Measurements from ENCODE around the gene SUSD4. TPM values are rescaled to one million over a fixed set of nuclear protein-coding genes. Genes with fewer than 3 reads are reported as not detected.

SUSD4 gene
- total RNA-seq, 6 experiments from 2014 or later: 0.33 to 0.96 (median 0.70) TPM

DNA sequence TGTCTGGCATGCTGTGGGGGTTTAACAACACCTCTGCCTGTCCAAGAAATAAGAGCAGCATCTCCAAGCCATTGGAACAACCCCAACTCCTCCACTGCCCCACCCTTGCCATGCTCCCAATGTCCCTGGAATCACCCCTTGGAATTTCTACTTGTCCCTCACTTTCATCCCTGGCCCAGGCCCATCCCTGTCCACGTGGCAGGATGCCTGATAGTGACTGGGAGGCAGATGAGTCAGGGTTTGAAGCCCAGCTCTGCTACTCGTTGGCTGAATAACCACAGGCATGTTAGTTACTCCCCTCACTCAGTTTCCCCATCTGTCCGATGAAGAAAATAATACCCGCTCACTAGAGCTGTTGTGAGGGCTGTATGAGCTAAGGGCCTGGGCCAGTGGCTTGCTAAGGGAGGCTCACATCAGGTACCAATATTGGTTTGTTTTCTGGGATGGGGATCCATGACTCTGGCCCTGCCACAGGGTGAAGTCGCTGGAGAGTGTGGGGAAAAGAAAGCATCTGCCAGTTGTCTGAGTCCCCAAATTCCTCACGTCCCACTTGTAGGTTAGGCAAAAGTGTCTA, 121.5 kb downstream of the SUSD4 start:
- Mint-ChIP-seq H3K27ac (peak overlapping the region; percentile 55), H3K27me3 (ENCODE audit: insufficient read depth) (peaks cover 12% of the 10 kb centered on the region), H3K4me3 (no peak overlapping the region), H3K36me3 (ENCODE audit: low read depth) (no peaks in the 10 kb centered on the region), H3K9me3 (no peaks in the 10 kb centered on the region), H3K4me1 (ENCODE audit: low read depth) (peaks cover 16% of the 10 kb centered on the region)
- TF ChIP-seq, protein P1, sequence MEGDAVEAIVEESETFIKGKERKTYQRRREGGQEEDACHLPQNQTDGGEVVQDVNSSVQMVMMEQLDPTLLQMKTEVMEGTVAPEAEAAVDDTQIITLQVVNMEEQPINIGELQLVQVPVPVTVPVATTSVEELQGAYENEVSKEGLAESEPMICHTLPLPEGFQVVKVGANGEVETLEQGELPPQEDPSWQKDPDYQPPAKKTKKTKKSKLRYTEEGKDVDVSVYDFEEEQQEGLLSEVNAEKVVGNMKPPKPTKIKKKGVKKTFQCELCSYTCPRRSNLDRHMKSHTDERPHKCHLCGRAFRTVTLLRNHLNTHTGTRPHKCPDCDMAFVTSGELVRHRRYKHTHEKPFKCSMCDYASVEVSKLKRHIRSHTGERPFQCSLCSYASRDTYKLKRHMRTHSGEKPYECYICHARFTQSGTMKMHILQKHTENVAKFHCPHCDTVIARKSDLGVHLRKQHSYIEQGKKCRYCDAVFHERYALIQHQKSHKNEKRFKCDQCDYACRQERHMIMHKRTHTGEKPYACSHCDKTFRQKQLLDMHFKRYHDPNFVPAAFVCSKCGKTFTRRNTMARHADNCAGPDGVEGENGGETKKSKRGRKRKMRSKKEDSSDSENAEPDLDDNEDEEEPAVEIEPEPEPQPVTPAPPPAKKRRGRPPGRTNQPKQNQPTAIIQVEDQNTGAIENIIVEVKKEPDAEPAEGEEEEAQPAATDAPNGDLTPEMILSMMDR (IDR thresholded peaks at IDR 0.05): no peak
- DNase-seq: peak; percentile 27

DNA sequence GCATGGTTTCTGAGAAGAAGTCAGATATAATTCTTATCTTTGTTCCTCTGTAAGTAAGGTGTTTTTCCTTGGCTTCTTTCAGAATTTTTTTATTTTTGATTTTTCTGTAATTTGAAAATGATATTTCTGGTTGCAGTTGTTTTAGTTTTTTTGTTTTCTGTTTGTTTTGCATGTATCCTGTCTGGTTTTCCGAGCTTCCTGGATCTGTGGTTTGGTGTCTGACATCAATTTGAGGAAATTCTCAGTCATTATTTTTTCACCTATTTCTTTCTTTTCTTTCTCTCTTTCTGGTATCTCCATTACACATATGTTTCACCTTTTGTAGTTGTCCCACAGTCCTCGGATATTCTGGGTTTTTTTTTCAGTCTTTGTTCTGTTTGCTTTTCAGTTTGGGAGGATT, 123.9 kb downstream of the SUSD4 start:
- Mint-ChIP-seq H3K36me3 (ENCODE audit: low read depth) (0 out of 2 replicates have a peak, but pooled peaks cover 5% of the 10 kb centered on the region), H3K4me3 (no peak overlapping the region), H3K4me1 (ENCODE audit: low read depth) (peaks cover 16% of the 10 kb centered on the region), H3K27ac (no peak overlapping the region), H3K9me3 (no peaks in the 10 kb centered on the region), H3K27me3 (ENCODE audit: insufficient read depth) (no peaks in the 10 kb centered on the region)
- DNase-seq: no peak
- TF ChIP-seq, protein P1 (IDR thresholded peaks at IDR 0.05): no peak

DNA sequence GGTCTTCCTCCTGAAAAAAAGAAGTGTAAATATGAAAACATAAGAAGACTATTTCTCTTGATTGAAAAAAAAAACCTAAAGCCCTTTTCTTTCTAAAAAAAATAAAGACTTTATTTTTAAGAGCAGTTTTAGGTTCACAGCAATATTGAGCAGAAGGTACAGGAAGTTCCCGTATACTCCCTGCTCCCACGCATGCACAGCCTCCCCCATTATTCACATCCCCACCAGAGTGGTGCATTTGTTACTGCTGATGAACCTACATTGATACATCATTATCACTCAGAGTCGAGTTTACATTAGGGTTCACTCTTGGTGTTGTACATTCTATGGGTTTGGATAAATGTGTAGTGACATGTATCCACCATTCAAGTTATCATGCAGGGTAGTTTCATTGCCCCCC, 128.9 kb downstream of the SUSD4 start:
- no peak for DNase-seq
- H3K36me3 Mint-ChIP-seq (ENCODE audit: low read depth): 0 out of 2 replicates have a peak, but pooled peaks cover 5% of the 10 kb centered on the region
- H3K27ac Mint-ChIP-seq: no peak overlapping the region
- H3K4me3 Mint-ChIP-seq: no peak overlapping the region
- TF ChIP-seq, protein P1 (IDR thresholded peaks at IDR 0.05): no peak
- H3K27me3 Mint-ChIP-seq (ENCODE audit: insufficient read depth): no peaks in the 10 kb centered on the region; the same call in 1 of the 2 replicates
- no peaks in the 10 kb centered on the region for H3K9me3 Mint-ChIP-seq
- H3K4me1 Mint-ChIP-seq (ENCODE audit: low read depth): peaks cover 48% of the 10 kb centered on the region

DNA sequence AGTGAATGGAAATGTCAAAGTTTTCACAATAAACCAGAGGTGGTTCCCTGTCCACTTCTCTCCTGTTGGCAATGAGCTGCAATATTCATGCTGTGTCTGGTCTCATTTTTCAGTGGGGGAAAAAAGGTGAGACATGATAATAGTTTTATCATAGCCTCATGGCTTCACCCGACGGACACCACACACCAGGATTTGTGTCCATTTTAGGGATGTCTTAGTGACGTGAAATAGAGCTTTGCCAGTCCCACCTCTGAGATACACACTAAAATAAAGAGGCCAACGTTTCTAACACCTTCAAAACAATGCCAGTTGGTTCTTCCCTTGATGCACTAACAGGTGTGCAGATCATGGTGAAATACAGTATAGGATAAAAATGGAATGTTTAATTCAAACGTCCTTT, 129.4 kb downstream of the SUSD4 start:
- H3K4me3 Mint-ChIP-seq: no peak overlapping the region
- peaks cover 54% of the 10 kb centered on the region for H3K4me1 Mint-ChIP-seq (ENCODE audit: low read depth)
- H3K9me3 Mint-ChIP-seq: no peaks in the 10 kb centered on the region
- no peaks in the 10 kb centered on the region; the same call in 1 of the 2 replicates for H3K27me3 Mint-ChIP-seq (ENCODE audit: insufficient read depth)
- TF ChIP-seq, protein P1 (IDR thresholded peaks at IDR 0.05): no peak
- H3K27ac Mint-ChIP-seq: no peak overlapping the region; the same call in 1 of the 2 replicates
- 0 out of 2 replicates have a peak, but pooled peaks cover 5% of the 10 kb centered on the region for H3K36me3 Mint-ChIP-seq (ENCODE audit: low read depth)
- DNase-seq: no peak

DNA sequence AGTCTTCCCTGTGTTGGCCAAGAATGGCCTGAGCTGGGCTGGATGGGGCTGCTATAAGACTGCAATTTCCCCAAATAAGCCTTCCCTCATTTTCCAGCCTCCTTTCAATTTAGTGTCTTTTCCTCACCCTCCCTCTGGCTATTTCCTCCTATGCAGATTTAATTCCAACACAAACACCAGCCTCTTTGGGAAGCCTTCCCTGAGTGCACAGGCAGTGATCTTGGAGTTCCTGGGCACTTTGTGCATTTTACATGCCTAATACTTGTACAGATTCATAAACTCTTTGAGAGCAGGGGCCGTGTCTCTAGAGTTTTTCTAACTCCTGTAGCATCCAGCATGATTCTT, 129.8 kb downstream of the SUSD4 start:
- H3K4me3 Mint-ChIP-seq: peak overlapping the region; percentile 57
- no peak for DNase-seq
- TF ChIP-seq, protein P1 (IDR thresholded peaks at IDR 0.05): no peak
- H3K27ac Mint-ChIP-seq: peak overlapping the region; percentile 87
- H3K27me3 Mint-ChIP-seq (ENCODE audit: insufficient read depth): no peaks in the 10 kb centered on the region; the same call in 1 of the 2 replicates
- 0 out of 2 replicates have a peak, but pooled peaks cover 5% of the 10 kb centered on the region for H3K36me3 Mint-ChIP-seq (ENCODE audit: low read depth)
- H3K4me1 Mint-ChIP-seq (ENCODE audit: low read depth): peaks cover 58% of the 10 kb centered on the region
- no peaks in the 10 kb centered on the region for H3K9me3 Mint-ChIP-seq
